ENCODE data around the gene CNTROB. TPM values are rescaled to one million over a fixed set of nuclear protein-coding genes. Genes with fewer than 3 reads are reported as not detected.

The CNTROB gene
- total RNA-seq = 9.2 TPM

- peaks cover 29% of the 10 kb centered on the region for H3K4me1 ChIP-seq (ENCODE audit: insufficient read depth, low read length)
- H3K9me3 ChIP-seq (ENCODE audit: low read depth, low read length) = no peaks in the 10 kb centered on the region
- H3K27me3 ChIP-seq (ENCODE audit: insufficient read depth, low read length) = no peaks in the 10 kb centered on the region
- peak within 1 kb of the TSS; percentile 67 for H3K4me3 ChIP-seq (ENCODE audit: low read length)
Measured at GRCh38 chr17:7931709-7932482, at the start of gene CNTROB, which contains the start of gene TRAPPC1. TSS of gene CNTROB (plus strand) at chr17:7932206. CDS start at chr17:7933080, 874 bp downstream. TSS of gene TRAPPC1 (minus strand) at chr17:7931946. CDS start at chr17:7931829, 117 bp downstream.

- H3K9me3 ChIP-seq (ENCODE audit: low read depth, low read length) = no peaks in the 10 kb centered on the region
- peaks cover 60% of the 10 kb centered on the region for H3K4me1 ChIP-seq (ENCODE audit: insufficient read depth, low read length)
- no peaks in the 10 kb centered on the region for H3K27me3 ChIP-seq (ENCODE audit: insufficient read depth, low read length)
- no peak overlapping the region for H3K4me3 ChIP-seq (ENCODE audit: low read length)
Measured at GRCh38 chr17:7882629-7883028, 49.4 kb upstream of the CNTROB start.

GRCh38 chr17:7883781-7884386 is 48.1 kb upstream of the CNTROB start:
- H3K9me3 ChIP-seq (ENCODE audit: low read depth, low read length) = no peaks in the 10 kb centered on the region
- peaks cover 72% of the 10 kb centered on the region for H3K4me1 ChIP-seq (ENCODE audit: insufficient read depth, low read length)
- H3K4me3 ChIP-seq (ENCODE audit: low read length) = peak overlapping the region; percentile 10
- H3K27me3 ChIP-seq (ENCODE audit: insufficient read depth, low read length) = no peaks in the 10 kb centered on the region

- Histone ChIP-seq H3K4me3 (ENCODE audit: low read length) (peak overlapping the region; percentile 68), H3K9me3 (ENCODE audit: low read depth, low read length) (no peaks in the 10 kb centered on the region), H3K27me3 (ENCODE audit: insufficient read depth, low read length) (no peaks in the 10 kb centered on the region), H3K4me1 (ENCODE audit: insufficient read depth, low read length) (peaks cover 77% of the 10 kb centered on the region)
Measured at GRCh38 chr17:7884581-7885366, 47.2 kb upstream of the CNTROB start.

- Histone ChIP-seq H3K27me3 (ENCODE audit: insufficient read depth, low read length) (no peaks in the 10 kb centered on the region), H3K4me3 (ENCODE audit: low read length) (peak overlapping the region; percentile 68), H3K9me3 (ENCODE audit: low read depth, low read length) (no peaks in the 10 kb centered on the region), H3K4me1 (ENCODE audit: insufficient read depth, low read length) (peaks cover 77% of the 10 kb centered on the region)
Measured at GRCh38 chr17:7885367-7886226, 46.4 kb upstream of the CNTROB start.

GRCh38 chr17:7886227-7887037 is 45.6 kb upstream of the CNTROB start:
- H3K4me1 ChIP-seq (ENCODE audit: insufficient read depth, low read length) = peaks cover 72% of the 10 kb centered on the region
- peak overlapping the region; percentile 68 for H3K4me3 ChIP-seq (ENCODE audit: low read length)

GRCh38 chr17:7887038-7887481 is 44.9 kb upstream of the CNTROB start:
- Histone ChIP-seq H3K4me1 (ENCODE audit: insufficient read depth, low read length) (peaks cover 69% of the 10 kb centered on the region), H3K9me3 (ENCODE audit: low read depth, low read length) (no peaks in the 10 kb centered on the region), H3K27me3 (ENCODE audit: insufficient read depth, low read length) (no peaks in the 10 kb centered on the region), H3K4me3 (ENCODE audit: low read length) (peak overlapping the region; percentile 68)

More at GRCh38 chr17:7886227-7887037, 45.6 kb upstream of the CNTROB start:
- Histone ChIP-seq H3K27me3 (ENCODE audit: insufficient read depth, low read length) (no peaks in the 10 kb centered on the region), H3K9me3 (ENCODE audit: low read depth, low read length) (no peaks in the 10 kb centered on the region)

- H3K4me3 ChIP-seq (ENCODE audit: low read length) = peak overlapping the region; percentile 68
- no peaks in the 10 kb centered on the region for H3K27me3 ChIP-seq (ENCODE audit: insufficient read depth, low read length)
- no peaks in the 10 kb centered on the region for H3K9me3 ChIP-seq (ENCODE audit: low read depth, low read length)
- peaks cover 65% of the 10 kb centered on the region for H3K4me1 ChIP-seq (ENCODE audit: insufficient read depth, low read length)
Measured at GRCh38 chr17:7887482-7888183, 44.4 kb upstream of the CNTROB start.

GRCh38 chr17:7888184-7888920 is 43.7 kb upstream of the CNTROB start, which contains the start of gene CHD3:
TSS of gene CHD3 (plus strand) at chr17:7888789. CDS start at chr17:7889001, 212 bp downstream.
- Histone ChIP-seq H3K4me3 (ENCODE audit: low read length) (peak within 1 kb of the TSS; percentile 68), H3K27me3 (ENCODE audit: insufficient read depth, low read length) (no peaks in the 10 kb centered on the region), H3K9me3 (ENCODE audit: low read depth, low read length) (no peaks in the 10 kb centered on the region), H3K4me1 (ENCODE audit: insufficient read depth, low read length) (peaks cover 60% of the 10 kb centered on the region)

- Histone ChIP-seq H3K4me3 (ENCODE audit: low read length) (no peak overlapping the region), H3K4me1 (ENCODE audit: insufficient read depth, low read length) (peaks cover 54% of the 10 kb centered on the region), H3K9me3 (ENCODE audit: low read depth, low read length) (no peaks in the 10 kb centered on the region), H3K27me3 (ENCODE audit: insufficient read depth, low read length) (no peaks in the 10 kb centered on the region)
Measured at GRCh38 chr17:7889166-7889955, 42.6 kb upstream of the CNTROB start.

GRCh38 chr17:7893187-7893880 is 38.7 kb upstream of the CNTROB start:
- Histone ChIP-seq H3K4me3 (ENCODE audit: low read length) (no peak overlapping the region), H3K9me3 (ENCODE audit: low read depth, low read length) (no peaks in the 10 kb centered on the region), H3K27me3 (ENCODE audit: insufficient read depth, low read length) (no peaks in the 10 kb centered on the region), H3K4me1 (ENCODE audit: insufficient read depth, low read length) (peaks cover 31% of the 10 kb centered on the region)

All from mononuclear cell (primary cell).